Measurements from ENCODE around the gene SSNA1.

Gene SSNA1

GRCh38 chr9:137169896-137170358 is 18.5 kb upstream of the SSNA1 start, which contains the start of gene LRRC26:
Gene LRRC26, minus strand, starts transcription at chr9:137170051. Its CDS starts 108 bp downstream, at chr9:137169943.
- H3K27me3 ChIP-seq (ENCODE audit: control insufficient read depth, insufficient read depth, low read length): peaks cover 35% of the 10 kb centered on the region
- H3K27ac ChIP-seq (ENCODE audit: low read length): no peak within 1 kb of the TSS
- no peaks in the 10 kb centered on the region for H3K36me3 ChIP-seq (ENCODE audit: control insufficient read depth, insufficient read depth, low read length)
- no peaks in the 10 kb centered on the region for H3K9me3 ChIP-seq (ENCODE audit: control insufficient read depth, insufficient read depth, low read length)
- no peak for DNase-seq (ENCODE audit: low read depth, low spot score)
- no CpG with 5 or more reads among the region's 41 CpGs for WGBS (ENCODE audit: insufficient coverage, insufficient read length)
- peaks cover 7% of the 10 kb centered on the region for H3K4me1 ChIP-seq (ENCODE audit: control insufficient read depth, insufficient read depth, low read length)
- peak within 1 kb of the TSS; percentile 35 for H3K4me3 ChIP-seq (ENCODE audit: low read length)

DNA sequence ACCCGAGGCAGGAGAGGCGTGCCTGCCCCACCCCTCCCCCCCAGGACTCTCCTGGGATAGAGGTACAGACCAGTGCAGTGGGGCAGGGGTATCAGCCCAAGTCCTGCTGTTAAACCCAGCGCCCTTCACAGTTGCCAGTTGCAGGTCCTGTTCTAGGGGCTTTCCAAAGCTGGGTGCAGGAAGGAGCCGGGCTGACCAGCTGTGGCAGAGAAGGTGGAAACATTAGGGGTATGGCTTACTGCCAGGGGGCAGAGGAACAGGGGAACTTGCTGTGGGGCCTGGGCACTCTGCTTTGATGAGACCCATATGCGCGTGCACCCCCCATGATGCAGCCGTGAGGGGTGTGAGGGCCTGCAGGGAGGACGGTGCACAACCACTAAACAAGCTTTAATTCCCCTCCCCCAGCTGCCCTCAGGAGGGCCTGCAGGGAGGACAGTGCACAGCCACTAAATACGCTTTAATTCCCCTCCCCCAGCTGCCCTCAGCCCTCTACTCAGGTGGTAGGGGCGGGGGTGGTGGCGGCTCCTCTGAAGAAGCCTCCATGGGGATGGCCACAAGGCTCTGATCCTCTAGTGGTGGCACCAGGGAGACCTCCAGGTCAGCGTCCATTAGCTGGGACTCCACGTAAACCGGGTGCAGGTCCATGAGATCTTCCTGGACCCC is 17.9 kb upstream of the SSNA1 start:
- no peak for DNase-seq (ENCODE audit: low read depth, low spot score)
- Histone ChIP-seq H3K4me3 (ENCODE audit: low read length) (no peak overlapping the region), H3K36me3 (ENCODE audit: control insufficient read depth, insufficient read depth, low read length) (no peaks in the 10 kb centered on the region; the same call in 1 of the 2 replicates), H3K9me3 (ENCODE audit: control insufficient read depth, insufficient read depth, low read length) (no peaks in the 10 kb centered on the region), H3K27ac (ENCODE audit: low read length) (no peak overlapping the region), H3K27me3 (ENCODE audit: control insufficient read depth, insufficient read depth, low read length) (peaks cover 35% of the 10 kb centered on the region), H3K4me1 (ENCODE audit: control insufficient read depth, insufficient read depth, low read length) (peaks cover 9% of the 10 kb centered on the region)
- WGBS (ENCODE audit: insufficient coverage, insufficient read length): no CpG with 5 or more reads among the region's 14 CpGs

DNA sequence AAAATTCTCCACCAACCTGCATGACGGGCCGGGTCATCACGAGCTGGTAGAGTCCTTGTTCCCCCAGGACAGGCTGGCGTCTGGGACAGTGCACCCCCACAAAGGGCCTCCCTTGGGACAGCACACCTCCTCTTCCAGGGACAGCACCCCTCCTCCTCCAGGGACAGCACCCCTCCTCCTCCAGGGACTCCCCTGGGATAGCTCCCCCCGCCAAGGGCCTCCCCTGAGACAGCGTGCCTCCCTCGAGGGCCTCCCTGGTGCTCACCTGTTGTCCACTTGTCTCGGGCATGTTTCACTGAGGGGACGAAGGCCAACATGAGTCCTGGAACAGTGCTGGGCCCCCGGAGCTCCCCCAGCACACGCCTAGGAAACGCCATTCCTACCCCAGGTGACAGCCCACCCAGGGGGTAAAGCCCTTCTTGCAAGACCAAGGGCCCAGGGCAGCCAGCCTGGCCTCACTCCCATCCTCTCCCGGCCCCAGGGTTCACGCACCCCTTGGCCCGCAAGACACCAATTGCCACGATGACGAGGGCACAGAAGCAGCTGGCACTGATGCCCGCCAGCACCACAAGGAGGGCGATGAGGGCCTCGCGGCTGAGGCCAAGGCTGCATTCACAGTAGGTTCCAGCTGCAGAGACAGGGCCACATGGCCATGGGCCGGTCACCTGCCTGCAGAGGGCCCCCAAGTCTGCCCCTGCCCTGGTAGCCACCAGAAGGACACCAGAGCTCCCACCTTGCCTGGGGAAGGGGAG is 17.2 kb upstream of the SSNA1 start:
- no peak overlapping the region for H3K27ac ChIP-seq (ENCODE audit: low read length)
- DNase-seq (ENCODE audit: low read depth, low spot score): no peak
- H3K4me3 ChIP-seq (ENCODE audit: low read length): no peak overlapping the region
- peaks cover 31% of the 10 kb centered on the region for H3K27me3 ChIP-seq (ENCODE audit: control insufficient read depth, insufficient read depth, low read length)
- no peaks in the 10 kb centered on the region; the same call in 1 of the 2 replicates for H3K36me3 ChIP-seq (ENCODE audit: control insufficient read depth, insufficient read depth, low read length)
- H3K9me3 ChIP-seq (ENCODE audit: control insufficient read depth, insufficient read depth, low read length): no peaks in the 10 kb centered on the region
- H3K4me1 ChIP-seq (ENCODE audit: control insufficient read depth, insufficient read depth, low read length): peaks cover 9% of the 10 kb centered on the region
- no CpG with 5 or more reads among the region's 22 CpGs for WGBS (ENCODE audit: insufficient coverage, insufficient read length)

GRCh38 chr9:137172901-137173795 is 15.3 kb upstream of the SSNA1 start:
- Histone ChIP-seq H3K4me1 (ENCODE audit: control insufficient read depth, insufficient read depth, low read length) (peaks cover 8% of the 10 kb centered on the region), H3K9me3 (ENCODE audit: control insufficient read depth, insufficient read depth, low read length) (no peaks in the 10 kb centered on the region), H3K27me3 (ENCODE audit: control insufficient read depth, insufficient read depth, low read length) (peaks cover 14% of the 10 kb centered on the region), H3K27ac (ENCODE audit: low read length) (no peak overlapping the region), H3K36me3 (ENCODE audit: control insufficient read depth, insufficient read depth, low read length) (no peaks in the 10 kb centered on the region; the same call in 1 of the 2 replicates), H3K4me3 (ENCODE audit: low read length) (no peak overlapping the region)
- no peak for DNase-seq (ENCODE audit: low read depth, low spot score)
- no CpG with 5 or more reads among the region's 21 CpGs for WGBS (ENCODE audit: insufficient coverage, insufficient read length)

DNA sequence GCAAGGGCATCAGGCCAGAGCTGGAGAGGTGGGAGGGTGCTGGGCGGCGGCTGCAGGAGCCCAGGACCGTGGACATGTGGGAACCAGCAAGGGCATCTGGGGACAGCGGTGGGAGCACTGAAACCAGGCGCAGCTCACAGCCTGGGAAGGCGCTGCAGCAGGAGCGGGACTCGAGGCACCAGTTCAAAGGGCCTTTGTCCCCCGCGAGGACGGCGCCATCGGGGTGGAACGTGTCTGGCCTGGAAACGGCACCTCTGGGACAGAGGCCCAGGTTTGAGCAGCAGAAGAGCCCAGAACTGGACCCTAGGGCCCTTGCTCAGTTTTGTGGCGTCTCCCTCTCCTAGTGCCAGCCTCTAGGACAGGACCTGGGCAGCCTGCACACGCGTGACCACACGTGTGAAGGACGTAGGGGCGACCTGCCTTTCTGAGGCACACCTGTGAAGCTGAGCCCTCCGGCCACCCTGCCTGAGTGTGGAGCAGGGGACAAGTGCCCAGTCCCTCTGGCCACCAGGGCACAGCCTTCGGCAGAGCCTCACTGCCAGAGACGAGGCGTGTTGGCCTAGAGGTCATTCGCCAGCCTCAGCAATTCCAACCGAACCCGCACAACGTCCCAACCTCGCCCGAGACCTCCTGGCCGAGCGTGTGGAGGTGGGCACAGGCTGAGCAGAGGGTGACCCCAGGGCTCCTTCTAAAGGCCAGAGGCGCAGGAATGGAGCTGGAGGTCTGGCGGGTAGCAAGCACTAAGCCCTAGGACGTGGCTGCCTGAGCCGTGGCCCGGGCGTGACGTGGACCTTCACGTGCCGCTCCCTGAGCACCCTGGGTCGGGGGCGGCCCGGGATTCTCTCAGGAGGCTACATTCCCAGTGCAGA is 14.4 kb upstream of the SSNA1 start:
- peaks cover 6% of the 10 kb centered on the region for H3K4me1 ChIP-seq (ENCODE audit: control insufficient read depth, insufficient read depth, low read length)
- H3K27ac ChIP-seq (ENCODE audit: low read length): no peak overlapping the region
- no CpG with 5 or more reads among the region's 45 CpGs for WGBS (ENCODE audit: insufficient coverage, insufficient read length)
- H3K36me3 ChIP-seq (ENCODE audit: control insufficient read depth, insufficient read depth, low read length): no peaks in the 10 kb centered on the region; the same call in 1 of the 2 replicates
- peaks cover 9% of the 10 kb centered on the region for H3K27me3 ChIP-seq (ENCODE audit: control insufficient read depth, insufficient read depth, low read length)
- no peaks in the 10 kb centered on the region for H3K9me3 ChIP-seq (ENCODE audit: control insufficient read depth, insufficient read depth, low read length)
- no peak overlapping the region for H3K4me3 ChIP-seq (ENCODE audit: low read length)
- DNase-seq (ENCODE audit: low read depth, low spot score): no peak

- Histone ChIP-seq H3K27me3 (ENCODE audit: control insufficient read depth, insufficient read depth, low read length) (peaks cover 8% of the 10 kb centered on the region), H3K4me1 (ENCODE audit: control insufficient read depth, insufficient read depth, low read length) (peaks cover 6% of the 10 kb centered on the region), H3K4me3 (ENCODE audit: low read length) (no peak overlapping the region), H3K9me3 (ENCODE audit: control insufficient read depth, insufficient read depth, low read length) (no peaks in the 10 kb centered on the region), H3K36me3 (ENCODE audit: control insufficient read depth, insufficient read depth, low read length) (no peaks in the 10 kb centered on the region; the same call in 1 of the 2 replicates), H3K27ac (ENCODE audit: low read length) (no peak overlapping the region)
- WGBS (ENCODE audit: insufficient coverage, insufficient read length): no CpG with 5 or more reads among the region's 34 CpGs
- no peak for DNase-seq (ENCODE audit: low read depth, low spot score)
These were observed 13.7 kb upstream of the SSNA1 start for GRCh38 chr9:137174722-137175293.

- H3K9me3 ChIP-seq (ENCODE audit: control insufficient read depth, insufficient read depth, low read length): no peaks in the 10 kb centered on the region
- DNase-seq (ENCODE audit: low read depth, low spot score): no peak
- peaks cover 2% of the 10 kb centered on the region for H3K4me1 ChIP-seq (ENCODE audit: control insufficient read depth, insufficient read depth, low read length)
- no peak overlapping the region for H3K27ac ChIP-seq (ENCODE audit: low read length)
- H3K36me3 ChIP-seq (ENCODE audit: control insufficient read depth, insufficient read depth, low read length): peaks cover 1% of the 10 kb centered on the region
- H3K27me3 ChIP-seq (ENCODE audit: control insufficient read depth, insufficient read depth, low read length): peaks cover 3% of the 10 kb centered on the region; the same call in 1 of the 2 replicates
- WGBS (ENCODE audit: insufficient coverage, insufficient read length): no CpG with 5 or more reads among the region's 33 CpGs
- no peak overlapping the region for H3K4me3 ChIP-seq (ENCODE audit: low read length)
These were observed 13.0 kb upstream of the SSNA1 start for GRCh38 chr9:137175345-137175961.

DNA sequence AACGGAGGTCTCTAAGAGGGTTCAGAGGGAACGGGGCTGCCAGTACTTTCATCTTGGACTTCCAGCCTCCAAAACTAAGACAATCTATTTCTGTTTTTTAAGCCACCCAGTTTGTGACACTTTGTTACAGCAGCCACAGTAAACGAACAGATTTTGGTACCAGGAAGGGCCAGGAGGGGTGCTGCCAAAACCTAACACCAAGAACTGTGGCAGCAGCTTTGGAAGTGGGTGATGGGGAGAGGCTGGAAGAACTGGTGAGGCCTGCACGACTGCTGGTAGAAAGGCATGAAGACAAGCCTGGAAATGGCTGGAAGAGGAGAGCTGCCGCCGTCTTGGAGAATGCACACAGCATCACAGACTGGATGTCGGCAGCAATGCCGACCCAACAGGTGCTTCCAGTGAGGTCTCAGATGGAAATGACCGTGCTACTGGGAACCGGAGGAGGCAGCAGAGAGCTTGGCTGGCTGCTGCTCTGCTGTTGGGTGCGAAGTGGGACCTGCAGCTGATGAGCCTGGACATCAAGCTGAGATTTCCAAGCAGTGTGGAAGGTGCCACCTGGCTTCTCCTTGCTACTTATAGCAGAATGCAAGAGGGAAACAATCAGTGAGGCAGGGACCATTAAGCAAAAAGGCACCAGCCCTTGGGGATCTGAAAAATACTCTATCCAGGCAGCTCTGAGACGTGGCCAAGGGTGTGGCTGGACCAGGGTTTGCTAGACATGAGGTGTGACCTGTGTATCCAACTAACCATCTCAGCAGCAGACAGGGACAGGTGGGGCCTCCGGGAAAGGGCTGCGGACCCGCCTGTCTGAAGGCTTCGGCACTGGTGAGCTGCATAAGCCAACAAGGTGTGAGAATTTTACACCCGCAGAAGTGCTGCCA is 11.9 kb upstream of the SSNA1 start:
- no peaks in the 10 kb centered on the region for H3K9me3 ChIP-seq (ENCODE audit: control insufficient read depth, insufficient read depth, low read length)
- no CpG with 5 or more reads among the region's 17 CpGs for WGBS (ENCODE audit: insufficient coverage, insufficient read length)
- H3K27me3 ChIP-seq (ENCODE audit: control insufficient read depth, insufficient read depth, low read length): no peaks in the 10 kb centered on the region
- H3K4me1 ChIP-seq (ENCODE audit: control insufficient read depth, insufficient read depth, low read length): peaks cover 2% of the 10 kb centered on the region; the same call in 1 of the 2 replicates
- no peak overlapping the region for H3K4me3 ChIP-seq (ENCODE audit: low read length)
- no peak overlapping the region for H3K27ac ChIP-seq (ENCODE audit: low read length)
- no peak for DNase-seq (ENCODE audit: low read depth, low spot score)
- peaks cover 10% of the 10 kb centered on the region for H3K36me3 ChIP-seq (ENCODE audit: control insufficient read depth, insufficient read depth, low read length)

Data from iPS DF 6.9 (cell line).